Ovary (tissue), 9 donors: ENCODE data around the gene CDIP1. TPM values are rescaled to one million over a fixed set of nuclear protein-coding genes. Genes with fewer than 3 reads are reported as not detected.
A peak's percentile ranks its signal among the peaks of the same experiment; 100 is the strongest.

Experiments
- DNase-seq, 5 donors: peaks; one replicate each; pipeline ENCODE4 v3.0.0-alpha.2; 2019 to 2020
- H3K27ac ChIP-seq, 2 donors: fragments of 200-600 bp; one replicate each; pipeline versions ENCODE4 v1.5.1 to v1.8.0; 2019 to 2022
- H3K27me3 ChIP-seq: fragments of 200-600 bp; one replicate; pipeline ENCODE4 v1.8.0; 2022
- H3K36me3 ChIP-seq: fragments of 200-600 bp; sonication (generic); one replicate; pipeline ENCODE4 v1.5.1; 2019
- H3K4me1 ChIP-seq: one replicate; pipeline ENCODE4 v1.8.1; 2013; ENCODE audit warnings: mild to moderate bottlenecking, moderate library complexity; ENCODE audit not compliant: insufficient read depth
- H3K4me3 ChIP-seq: fragments of 200-600 bp; sonication (generic); one replicate; pipeline ENCODE4 v1.5.1; 2017
- H3K9me3 ChIP-seq, 2 donors: fragments of 200-600 bp in 1 of 2; sonication (generic) in 1 of 2; one replicate each; pipeline versions ENCODE4 v1.5.1 to v1.8.1; 2013 to 2019; ENCODE audit warnings: mild to moderate bottlenecking in 1 of 2, moderate library complexity in 1 of 2
- CTCF ChIP-seq, 3 donors: fragments of 450-650 bp in 2 of 3; fragments of 200-600 bp in 1 of 3; IDR thresholded peaks; one replicate each; pipeline versions ENCODE4 v1.5.1 to v1.8.0; 2016 to 2022; ENCODE audit warnings: antibody characterized with exemption in 3 of 3, mild to moderate bottlenecking in 1 of 3
- EP300 ChIP-seq: sonication (generic); formaldehyde crosslinking; IDR thresholded peaks from one replicate; pipeline ENCODE4 v1.6.1; 2017; ENCODE audit warnings: antibody characterized with exemption
- POLR2A ChIP-seq: fragments of 450-650 bp; IDR thresholded peaks from one replicate; pipeline ENCODE4 v1.6.1; 2017; ENCODE audit warnings: antibody characterized with exemption, mild to moderate bottlenecking, moderate library complexity
- WGBS, 3 donors: extraction: QIAGEN DNeasy Blood & Tissue Kit in 1 of 3; methylation state at CpG; one replicate each; pipeline versions ENCODE4 v1.1.5 to v1.1.7; 2013 to 2017; 5-methylcytosine and 5-hydroxymethylcytosine counted together
- intact Hi-C, 4 donors: fragments of 100-400 bp; cut with DNase I; formaldehyde crosslinking; loops; one replicate each; pipeline versions ENCODE4 v1.11.0 to v1.15.1; 2022 to 2023
- polyA plus RNA-seq, 2 donors: library from polyadenylated mRNA; stranded (reverse); fragments of 200-250 nt in 1 of 2; fragments of 350-450 nt in 1 of 2; fragmentation: Illumina TruSeq in 1 of 2; extraction: RNeasy Lipid Tissue Mini Kit (QIAGEN cat#74804) in 1 of 2; gene quantifications; one replicate each; pipeline ENCODE4 v1.2.3, GENCODE V29; 2013 to 2014
- total RNA-seq, 7 donors: library from RNA; depleted of rRNA in 2 of 7; stranded (reverse); fragments of >200 nt in 2 of 7; fragmentation: NEBNext Ultra II Directional in 3 of 7; extraction: Animal tissue kit (Norgen Biotek cat#: 25700) in 3 of 7; gene quantifications; one replicate each; pipeline versions ENCODE4 v1.1.0 to v1.2.4, GENCODE V29; 2016 to 2023
- donor health status: DM: no; HTN: no; CAD: no; lungs with moderate emphysema.
- donor health status: DM: no; HTN: no; CAD: no.
- donor health status: Bipolar disorder and iron deficiency.
- donor health status: DM: yes; HTN: yes; CAD: no.
- donor health status: DM: no; HTN: no; CAD: no.
- donor health status: DM: yes; HTN: yes; CAD: no.

The CDIP1 gene
- total and polyA plus RNA-seq, 9 donors, result 14.6 to 55.1 (median 32.6) TPM

GRCh38 chr16:4517812-4518680, 20.5 kb downstream of the CDIP1 start:
- WGBS, 3 donors, result 64 to 66% (median 66%) methylated on average over 12 of the region's 12 CpGs
- Histone ChIP-seq H3K4me3 (no peak overlapping the region), H3K27ac (no peak overlapping the region), H3K36me3 (no peaks in the 10 kb centered on the region), H3K27me3 (no peaks in the 10 kb centered on the region), H3K9me3 (no peaks in the 10 kb centered on the region), H3K4me1 (no peaks in the 10 kb centered on the region)
- DNase-seq, result no peak
- TF ChIP-seq EP300 (no peak), POLR2A (no peak), CTCF (IDR thresholded peaks at IDR 0.05) (no peak)
- intact Hi-C loops, result loop anchor here in 1 of 4 donors (10.0 kb wide), 1 partner anchor 67 kb away; no protein-coding TSS in a partner anchor

- DNase-seq, result no peak
- H3K4me1 ChIP-seq, result no peaks in the 10 kb centered on the region
- H3K36me3 ChIP-seq, result no peaks in the 10 kb centered on the region
- no peaks in the 10 kb centered on the region for H3K9me3 ChIP-seq
- WGBS, 3 donors, result 51 to 59% (median 54%) methylated on average over 5 of the region's 5 CpGs
- H3K4me3 ChIP-seq, result no peak overlapping the region
- H3K27ac ChIP-seq, result peak overlapping the region in 1 of 2 donors; percentile 52
- no peaks in the 10 kb centered on the region for H3K27me3 ChIP-seq
- intact Hi-C loops, result loop anchor here in 1 of 4 donors (10.0 kb wide), 1 partner anchor 69 kb away; no protein-coding TSS in a partner anchor
- TF ChIP-seq EP300 (no peak), CTCF (IDR thresholded peaks at IDR 0.05) (no peak), POLR2A (no peak)
Observed at GRCh38 chr16:4515611-4516233, 22.9 kb downstream of the CDIP1 start.

GRCh38 chr16:4514606-4515005, 24.0 kb downstream of the CDIP1 start:
- H3K27ac ChIP-seq, result no peak overlapping the region
- H3K4me1 ChIP-seq, result no peaks in the 10 kb centered on the region
- no peak for DNase-seq
- no peaks in the 10 kb centered on the region for H3K36me3 ChIP-seq
- 43 to 61% (median 54%) methylated on average over 7 of the region's 7 CpGs for WGBS, 3 donors
- H3K27me3 ChIP-seq, result no peaks in the 10 kb centered on the region
- no peak for TF ChIP-seq POLR2A
- no peak for TF ChIP-seq EP300
- TF ChIP-seq CTCF (IDR thresholded peaks at IDR 0.05), result no peak
- intact Hi-C loops, result loop anchor here in 1 of 4 donors (10.0 kb wide), 1 partner anchor 70 kb away; no protein-coding TSS in a partner anchor
- H3K4me3 ChIP-seq, result no peak overlapping the region
- no peaks in the 10 kb centered on the region for H3K9me3 ChIP-seq

GRCh38 chr16:4513881-4514280, 24.7 kb downstream of the CDIP1 start:
- DNase-seq, result no peak
- no peak overlapping the region for H3K27ac ChIP-seq
- no peaks in the 10 kb centered on the region for H3K27me3 ChIP-seq
- TF ChIP-seq CTCF (IDR thresholded peaks at IDR 0.05) (no peak), POLR2A (no peak), EP300 (no peak)
- WGBS, 3 donors, result 90 to 94% (median 91%) methylated on average over 7 of the region's 7 CpGs
- intact Hi-C loops, result loop anchor here in 1 of 4 donors (10.0 kb wide), 1 partner anchor 71 kb away; no protein-coding TSS in a partner anchor
- no peaks in the 10 kb centered on the region for H3K36me3 ChIP-seq
- no peaks in the 10 kb centered on the region for H3K4me1 ChIP-seq
- no peak overlapping the region for H3K4me3 ChIP-seq
- no peaks in the 10 kb centered on the region for H3K9me3 ChIP-seq
